GM12875 (cell line): ENCODE results near the gene THBS2.

Source experiments
- H3K4me3 ChIP-seq: one replicate; pipeline ENCODE4 v1.5.1; 2011; ENCODE audit warnings: low read depth, low read length, control low read depth
- TF ChIP-seq, protein P1 (sequence below): IDR thresholded peaks from 2 replicates; pipeline ENCODE4 v1.5.1; 2011; ENCODE audit warnings: low read depth, mild to moderate bottlenecking, control low read depth, inconsistent platforms, low read length, moderate library complexity, borderline replicate concordance; ENCODE audit not compliant: insufficient read depth

THBS2 gene

DNA sequence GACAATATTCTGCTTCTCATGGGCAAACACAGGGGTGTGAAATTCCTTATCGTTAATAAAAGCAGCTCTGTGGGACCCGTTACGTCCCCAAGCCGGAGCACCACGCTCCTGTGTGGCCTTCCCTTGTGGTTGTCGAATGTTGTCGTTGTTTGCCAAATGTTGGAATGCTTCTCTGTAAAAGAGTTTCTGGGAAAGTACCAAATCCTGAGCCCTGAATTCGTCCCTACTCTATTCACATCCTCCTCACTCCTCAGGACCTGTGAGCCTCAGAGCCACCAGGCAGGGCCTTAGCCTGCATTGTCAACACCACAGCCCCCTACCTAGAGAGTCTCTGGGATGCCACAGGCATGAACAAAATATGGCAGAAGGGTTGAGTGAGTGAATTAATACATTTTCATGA is 64.0 kb downstream of the THBS2 start:
- TF ChIP-seq, protein P1, sequence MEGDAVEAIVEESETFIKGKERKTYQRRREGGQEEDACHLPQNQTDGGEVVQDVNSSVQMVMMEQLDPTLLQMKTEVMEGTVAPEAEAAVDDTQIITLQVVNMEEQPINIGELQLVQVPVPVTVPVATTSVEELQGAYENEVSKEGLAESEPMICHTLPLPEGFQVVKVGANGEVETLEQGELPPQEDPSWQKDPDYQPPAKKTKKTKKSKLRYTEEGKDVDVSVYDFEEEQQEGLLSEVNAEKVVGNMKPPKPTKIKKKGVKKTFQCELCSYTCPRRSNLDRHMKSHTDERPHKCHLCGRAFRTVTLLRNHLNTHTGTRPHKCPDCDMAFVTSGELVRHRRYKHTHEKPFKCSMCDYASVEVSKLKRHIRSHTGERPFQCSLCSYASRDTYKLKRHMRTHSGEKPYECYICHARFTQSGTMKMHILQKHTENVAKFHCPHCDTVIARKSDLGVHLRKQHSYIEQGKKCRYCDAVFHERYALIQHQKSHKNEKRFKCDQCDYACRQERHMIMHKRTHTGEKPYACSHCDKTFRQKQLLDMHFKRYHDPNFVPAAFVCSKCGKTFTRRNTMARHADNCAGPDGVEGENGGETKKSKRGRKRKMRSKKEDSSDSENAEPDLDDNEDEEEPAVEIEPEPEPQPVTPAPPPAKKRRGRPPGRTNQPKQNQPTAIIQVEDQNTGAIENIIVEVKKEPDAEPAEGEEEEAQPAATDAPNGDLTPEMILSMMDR: no peak

DNA sequence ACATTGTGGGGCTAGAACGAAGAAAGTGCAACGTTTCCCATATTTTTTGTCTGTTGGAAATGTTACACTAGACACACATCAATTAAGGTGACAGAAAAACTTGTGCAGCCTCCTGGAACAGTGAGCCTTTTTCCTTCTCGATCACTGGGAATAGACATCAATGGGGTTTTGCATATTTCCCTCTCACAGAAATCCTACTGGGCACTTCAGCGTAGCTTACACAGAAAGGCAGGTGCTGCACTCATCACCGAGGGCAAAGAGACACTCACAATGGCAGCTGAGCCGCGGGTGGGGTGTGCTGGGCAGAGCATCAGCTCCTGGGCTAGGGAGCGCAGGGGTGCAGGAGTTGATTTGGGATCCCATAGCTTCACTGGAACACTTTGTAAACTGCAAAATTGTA is 64.5 kb downstream of the THBS2 start:
- TF ChIP-seq, protein P1: no peak

More for the DNA sequence above, 64.0 kb downstream of the THBS2 start:
- H3K4me3 ChIP-seq: no peak overlapping the region

DNA sequence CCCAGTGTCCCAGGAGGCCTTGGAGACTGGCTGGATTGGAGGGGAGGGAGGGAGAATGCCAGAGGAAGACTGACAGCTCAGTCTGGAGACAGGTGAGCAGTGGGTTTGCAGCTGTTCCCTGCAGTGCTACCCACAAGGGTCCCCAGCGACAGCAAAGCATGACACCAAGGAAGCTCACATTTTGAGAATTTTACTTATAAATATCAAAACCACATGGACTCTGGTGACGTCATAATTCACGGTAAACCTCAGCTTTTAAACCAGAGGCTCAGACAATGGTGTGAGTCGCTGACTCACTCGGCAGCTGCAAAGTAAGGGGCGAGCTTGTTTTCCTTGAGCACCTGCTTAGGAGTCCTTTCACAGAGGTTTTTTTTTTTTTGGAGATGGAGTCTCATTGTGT is 65.2 kb downstream of the THBS2 start:
- H3K4me3 ChIP-seq: no peak overlapping the region
- TF ChIP-seq, protein P1: no peak

More for the DNA sequence above, 64.5 kb downstream of the THBS2 start:
- no peak overlapping the region for H3K4me3 ChIP-seq

DNA sequence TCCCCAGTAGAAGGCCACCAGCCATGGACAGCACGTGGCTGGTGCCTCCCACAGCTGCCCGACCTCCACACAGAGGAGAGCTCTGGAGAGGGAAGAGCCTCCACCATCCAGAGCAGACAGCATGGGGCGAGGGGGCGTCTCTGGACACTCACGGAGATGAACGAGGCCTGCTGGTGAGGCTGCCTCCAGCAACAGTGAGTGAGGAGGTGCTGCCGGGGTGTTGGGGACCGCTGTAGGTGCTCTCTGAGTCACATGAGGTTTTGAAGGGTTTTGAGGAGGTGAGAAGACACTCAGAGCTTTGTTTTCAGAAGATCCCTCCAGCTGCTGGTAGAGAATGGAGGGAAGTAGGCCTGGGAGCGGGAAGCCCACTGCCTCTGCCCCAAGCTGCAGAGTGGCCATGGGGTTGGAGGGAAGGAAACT is 65.6 kb downstream of the THBS2 start:
- TF ChIP-seq, protein P1: no peak
- no peak overlapping the region for H3K4me3 ChIP-seq

DNA sequence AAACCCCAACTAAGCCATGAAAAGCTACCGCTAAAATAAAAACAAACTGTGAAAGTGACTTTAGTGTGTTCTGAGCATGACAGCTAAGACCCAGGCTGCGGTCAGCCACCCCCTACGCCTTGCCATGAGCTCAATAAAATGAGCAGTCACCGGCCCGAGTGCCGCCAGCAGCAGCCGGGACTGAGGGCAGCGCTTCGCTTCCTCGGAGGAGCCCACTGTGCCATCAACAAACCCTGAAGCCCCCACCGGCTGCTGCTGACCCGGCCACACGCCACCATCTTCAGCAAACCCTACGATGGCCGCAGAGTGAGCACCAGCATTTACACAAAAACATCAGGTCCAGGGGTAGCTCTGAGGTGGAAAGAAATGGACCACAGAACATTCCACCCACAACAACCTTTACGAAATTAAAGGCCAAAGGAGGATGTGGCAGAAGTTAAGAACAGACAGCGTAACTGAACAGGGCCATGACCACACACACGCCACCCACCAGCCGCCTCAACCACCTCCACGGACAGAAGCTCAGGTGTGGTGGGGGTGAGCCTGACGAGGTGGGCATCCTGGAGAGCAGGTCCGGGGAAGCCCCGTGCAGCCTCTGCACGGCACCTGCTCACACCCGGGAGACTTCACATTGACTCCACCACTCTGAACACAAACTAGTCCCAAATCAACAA is 67.0 kb downstream of the THBS2 start:
- no peak overlapping the region for H3K4me3 ChIP-seq
- TF ChIP-seq, protein P1: no peak

DNA sequence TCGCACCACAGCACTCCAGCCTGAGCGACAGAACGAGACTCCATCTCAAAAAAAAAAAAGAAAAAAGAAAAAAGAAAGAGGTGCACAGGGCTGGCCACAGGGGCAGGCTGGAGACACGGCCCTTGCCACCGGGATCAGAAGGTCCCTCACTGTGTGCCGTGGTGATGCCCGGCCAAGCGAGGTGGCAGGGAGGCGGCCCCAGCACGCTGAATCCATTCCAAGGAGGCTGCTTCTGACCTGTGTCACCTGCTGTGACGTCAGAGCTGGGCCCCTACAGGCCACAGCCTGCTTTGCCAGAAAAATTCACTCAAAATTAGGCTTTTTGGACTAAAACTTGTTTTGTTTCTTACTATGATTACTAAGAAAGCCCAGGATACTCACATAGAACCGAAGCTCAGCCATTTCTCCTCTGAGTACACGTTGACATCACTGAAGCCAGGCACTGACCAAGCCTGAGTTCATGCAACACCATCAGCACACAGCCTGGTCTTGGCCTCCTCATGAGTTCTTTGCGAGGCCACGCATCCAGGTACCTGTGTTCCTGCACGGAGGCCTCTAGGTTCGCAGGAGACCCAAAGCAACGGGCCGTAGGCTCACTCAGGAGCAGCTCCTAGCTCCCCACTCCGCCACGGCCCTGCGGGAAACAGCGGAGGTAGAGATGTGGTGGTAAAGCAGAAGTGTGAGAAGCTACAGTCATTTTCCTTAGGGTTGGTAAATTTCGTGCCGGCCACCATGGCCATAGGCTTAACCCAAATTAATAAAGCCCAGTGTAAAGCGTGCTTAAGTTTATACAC is 67.8 kb downstream of the THBS2 start:
- no peak overlapping the region for H3K4me3 ChIP-seq
- TF ChIP-seq, protein P1: no peak
